HepG2 (cell line): ENCODE results near the gene B4GALT5. TPM values are rescaled to one million over a fixed set of nuclear protein-coding genes. Genes with fewer than 3 reads are reported as not detected.

Source experiments
- ATF7 ChIP-seq, 2 experiments: fragments of 450-650 bp in 1 of 2; sonication (generic) in 1 of 2; formaldehyde crosslinking in 1 of 2; IDR thresholded peaks; 2 replicates each; pipeline versions ENCODE4 v1.4.0 to v1.6.1; 2016 to 2020; ENCODE audit warnings: antibody characterized with exemption in 1 of 2, mild to moderate bottlenecking in 1 of 2, missing genetic modification reagents in 1 of 2
- GABPA ChIP-seq, 2 experiments: IDR thresholded peaks; 2 replicates each; pipeline ENCODE4 v1.6.1; 2011 to 2016; ENCODE audit warnings: low read depth in 2 of 2, low read length in 1 of 2, missing biosample characterization in 1 of 2, missing genetic modification characterization in 1 of 2
- MLLT10 ChIP-seq: sonication (generic); formaldehyde crosslinking; IDR thresholded peaks from 2 replicates; pipeline ENCODE4 v1.4.0; 2020; ENCODE audit warnings: missing genetic modification reagents
- RORA ChIP-seq: sonication (generic); formaldehyde crosslinking; IDR thresholded peaks from 2 replicates; pipeline ENCODE4 v1.5.0; 2020; ENCODE audit warnings: mild to moderate bottlenecking, missing genetic modification reagents, moderate library complexity
- TBX3 ChIP-seq: fragments of 450-650 bp; IDR thresholded peaks from 2 replicates; pipeline ENCODE4 v1.6.1; 2017; ENCODE audit warnings: antibody characterized with exemption, mild to moderate bottlenecking, inconsistent platforms, borderline replicate concordance
- U2AF2 ChIP-seq: fragments of 200-400 bp; formaldehyde crosslinking; IDR thresholded peaks from 2 replicates; pipeline ENCODE4 v1.6.1; 2017; ENCODE audit warnings: low read depth, mild to moderate bottlenecking, low read length
- ZKSCAN5 ChIP-seq: sonication (generic); formaldehyde crosslinking; IDR thresholded peaks from 2 replicates; pipeline ENCODE4 v1.5.1; 2020; ENCODE audit warnings: mild to moderate bottlenecking, missing genetic modification reagents
- ZMYM3 ChIP-seq: sonication (generic); formaldehyde crosslinking; IDR thresholded peaks from 2 replicates; pipeline ENCODE4 v1.5.1; 2020; ENCODE audit warnings: mild to moderate bottlenecking, missing genetic modification reagents
- ZNF547 ChIP-seq: sonication (generic); formaldehyde crosslinking; IDR thresholded peaks from 2 replicates; pipeline ENCODE4 v1.5.1; 2020; ENCODE audit warnings: mild to moderate bottlenecking, missing genetic modification reagents
- ZNF598 ChIP-seq: sonication (generic); formaldehyde crosslinking; IDR thresholded peaks from 2 replicates; pipeline ENCODE4 v1.5.1; 2020; ENCODE audit warnings: mild to moderate bottlenecking, missing genetic modification reagents, borderline replicate concordance
- polyA plus RNA-seq, 8 experiments: library from polyadenylated mRNA; depleted of rRNA in 3 of 8; stranded (reverse) in 7 of 8; unstranded in 1 of 8; fragments of >200 nt; fragmentation: Illumina TruSeq in 4 of 8; extraction: Trizol in 4 of 8; gene quantifications; 2 replicates each; pipeline versions ENCODE4 v1.2.1 to v1.2.3, GENCODE V29; 2011 to 2016; ENCODE audit warnings: low read depth in 4 of 8, missing spikeins in 1 of 8, mixed read lengths in 1 of 8; ENCODE audit not compliant: insufficient read depth in 1 of 8
- total RNA-seq, 5 experiments: library from RNA; depleted of rRNA; stranded (reverse); fragments of >200 nt; fragmentation: Illumina TruSeq; extraction: Trizol; gene quantifications; 2 replicates each; pipeline ENCODE4 v1.2.3, GENCODE V29; 2016; ENCODE audit warnings: low read depth in 1 of 5
- TF ChIP-seq, protein P1 (sequence below): sonication (generic); formaldehyde crosslinking; IDR thresholded peaks from 2 replicates; pipeline ENCODE4 v1.4.0; 2020; ENCODE audit warnings: missing genetic modification reagents, mild to moderate bottlenecking, borderline replicate concordance
- TF ChIP-seq, protein P2 (sequence below): sonication (generic); formaldehyde crosslinking; conservative IDR thresholded peaks from 2 replicates; pipeline ENCODE4 v1.8.0; 2022; ENCODE audit warnings: mild to moderate bottlenecking, moderate library complexity, missing genetic modification reagents
- TF ChIP-seq, protein P3 (sequence below): sonication (generic); formaldehyde crosslinking; IDR thresholded peaks from 2 replicates; pipeline ENCODE4 v1.4.0; 2020; ENCODE audit warnings: mild to moderate bottlenecking, missing genetic modification reagents
- TF ChIP-seq, protein P4 (sequence below): sonication (generic); formaldehyde crosslinking; IDR thresholded peaks from 2 replicates; pipeline ENCODE4 v1.9.0; 2021; ENCODE audit warnings: mild to moderate bottlenecking, missing genetic modification reagents
- TF ChIP-seq, protein P5 (sequence below): IDR thresholded peaks from 2 replicates; pipeline ENCODE4 v1.6.1; 2016; ENCODE audit warnings: missing biosample characterization, missing genetic modification reagents, low read depth

B4GALT5 gene
- total and polyA plus RNA-seq, 2 of the 13 experiments (the other 11 are each of a cell fraction or from before 2014, with no cell fraction given), result 27.3 to 30.9 TPM

DNA sequence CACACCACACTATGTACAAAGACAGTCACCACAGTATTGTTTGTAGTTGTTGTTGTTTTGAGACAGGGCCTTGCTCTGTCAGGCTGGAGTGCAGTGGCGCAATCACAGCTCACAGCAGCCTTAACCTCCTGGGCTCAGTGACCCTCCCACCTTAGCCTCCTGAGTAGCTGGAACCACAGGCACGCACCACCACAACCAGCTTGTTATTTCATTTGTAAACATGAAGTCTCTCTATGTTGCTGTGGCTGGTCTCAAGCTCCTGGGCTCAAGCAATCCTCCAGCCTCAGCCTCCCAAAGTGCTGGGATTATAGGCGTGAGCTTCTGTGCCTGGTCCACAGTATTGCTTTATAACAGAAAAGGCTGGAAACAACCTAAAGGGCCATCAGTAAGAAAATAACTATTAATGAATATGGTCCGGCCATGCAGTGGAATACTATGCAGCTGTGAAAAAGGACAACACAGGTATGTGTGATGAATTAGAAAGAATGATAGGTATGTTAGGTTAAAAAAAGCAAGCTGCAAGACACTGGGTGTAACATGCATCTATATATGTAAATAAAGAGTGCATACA, 115.8 kb downstream of the B4GALT5 start (continued):
- TF ChIP-seq, protein P1, sequence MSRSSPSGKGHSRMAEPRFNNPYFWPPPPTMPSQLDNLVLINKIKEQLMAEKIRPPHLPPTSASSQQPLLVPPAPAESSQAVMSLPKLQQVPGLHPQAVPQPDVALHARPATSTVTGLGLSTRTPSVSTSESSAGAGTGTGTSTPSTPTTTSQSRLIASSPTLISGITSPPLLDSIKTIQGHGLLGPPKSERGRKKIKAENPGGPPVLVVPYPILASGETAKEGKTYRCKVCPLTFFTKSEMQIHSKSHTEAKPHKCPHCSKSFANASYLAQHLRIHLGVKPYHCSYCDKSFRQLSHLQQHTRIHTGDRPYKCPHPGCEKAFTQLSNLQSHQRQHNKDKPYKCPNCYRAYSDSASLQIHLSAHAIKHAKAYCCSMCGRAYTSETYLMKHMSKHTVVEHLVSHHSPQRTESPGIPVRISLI, result no peak
- TF ChIP-seq, protein P2, sequence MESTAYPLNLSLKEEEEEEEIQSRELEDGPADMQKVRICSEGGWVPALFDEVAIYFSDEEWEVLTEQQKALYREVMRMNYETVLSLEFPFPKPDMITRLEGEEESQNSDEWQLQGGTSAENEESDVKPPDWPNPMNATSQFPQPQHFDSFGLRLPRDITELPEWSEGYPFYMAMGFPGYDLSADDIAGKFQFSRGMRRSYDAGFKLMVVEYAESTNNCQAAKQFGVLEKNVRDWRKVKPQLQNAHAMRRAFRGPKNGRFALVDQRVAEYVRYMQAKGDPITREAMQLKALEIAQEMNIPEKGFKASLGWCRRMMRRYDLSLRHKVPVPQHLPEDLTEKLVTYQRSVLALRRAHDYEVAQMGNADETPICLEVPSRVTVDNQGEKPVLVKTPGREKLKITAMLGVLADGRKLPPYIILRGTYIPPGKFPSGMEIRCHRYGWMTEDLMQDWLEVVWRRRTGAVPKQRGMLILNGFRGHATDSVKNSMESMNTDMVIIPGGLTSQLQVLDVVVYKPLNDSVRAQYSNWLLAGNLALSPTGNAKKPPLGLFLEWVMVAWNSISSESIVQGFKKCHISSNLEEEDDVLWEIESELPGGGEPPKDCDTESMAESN (CRISPR knock-in tag), result no peak
- TF ChIP-seq ATF7 (IDR thresholded peaks at IDR 0.05), result no peak
- TF ChIP-seq ATF7 (CRISPR knock-in tag; IDR thresholded peaks at IDR 0.05), result no peak
- TF ChIP-seq, protein P3, sequence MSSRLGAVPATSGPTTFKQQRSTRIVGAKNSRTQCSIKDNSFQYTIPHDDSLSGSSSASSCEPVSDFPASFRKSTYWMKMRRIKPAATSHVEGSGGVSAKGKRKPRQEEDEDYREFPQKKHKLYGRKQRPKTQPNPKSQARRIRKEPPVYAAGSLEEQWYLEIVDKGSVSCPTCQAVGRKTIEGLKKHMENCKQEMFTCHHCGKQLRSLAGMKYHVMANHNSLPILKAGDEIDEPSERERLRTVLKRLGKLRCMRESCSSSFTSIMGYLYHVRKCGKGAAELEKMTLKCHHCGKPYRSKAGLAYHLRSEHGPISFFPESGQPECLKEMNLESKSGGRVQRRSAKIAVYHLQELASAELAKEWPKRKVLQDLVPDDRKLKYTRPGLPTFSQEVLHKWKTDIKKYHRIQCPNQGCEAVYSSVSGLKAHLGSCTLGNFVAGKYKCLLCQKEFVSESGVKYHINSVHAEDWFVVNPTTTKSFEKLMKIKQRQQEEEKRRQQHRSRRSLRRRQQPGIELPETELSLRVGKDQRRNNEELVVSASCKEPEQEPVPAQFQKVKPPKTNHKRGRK (CRISPR knock-in tag), result no peak
- no peak for TF ChIP-seq ZKSCAN5 (CRISPR knock-in tag)
- no peak for TF ChIP-seq U2AF2
- no peak for TF ChIP-seq ZNF598 (CRISPR knock-in tag)
- peak; percentile 96 for TF ChIP-seq ZMYM3 (CRISPR knock-in tag)
- TF ChIP-seq MLLT10 (CRISPR knock-in tag), result no peak
- no peak for TF ChIP-seq TBX3
- TF ChIP-seq, protein P4, sequence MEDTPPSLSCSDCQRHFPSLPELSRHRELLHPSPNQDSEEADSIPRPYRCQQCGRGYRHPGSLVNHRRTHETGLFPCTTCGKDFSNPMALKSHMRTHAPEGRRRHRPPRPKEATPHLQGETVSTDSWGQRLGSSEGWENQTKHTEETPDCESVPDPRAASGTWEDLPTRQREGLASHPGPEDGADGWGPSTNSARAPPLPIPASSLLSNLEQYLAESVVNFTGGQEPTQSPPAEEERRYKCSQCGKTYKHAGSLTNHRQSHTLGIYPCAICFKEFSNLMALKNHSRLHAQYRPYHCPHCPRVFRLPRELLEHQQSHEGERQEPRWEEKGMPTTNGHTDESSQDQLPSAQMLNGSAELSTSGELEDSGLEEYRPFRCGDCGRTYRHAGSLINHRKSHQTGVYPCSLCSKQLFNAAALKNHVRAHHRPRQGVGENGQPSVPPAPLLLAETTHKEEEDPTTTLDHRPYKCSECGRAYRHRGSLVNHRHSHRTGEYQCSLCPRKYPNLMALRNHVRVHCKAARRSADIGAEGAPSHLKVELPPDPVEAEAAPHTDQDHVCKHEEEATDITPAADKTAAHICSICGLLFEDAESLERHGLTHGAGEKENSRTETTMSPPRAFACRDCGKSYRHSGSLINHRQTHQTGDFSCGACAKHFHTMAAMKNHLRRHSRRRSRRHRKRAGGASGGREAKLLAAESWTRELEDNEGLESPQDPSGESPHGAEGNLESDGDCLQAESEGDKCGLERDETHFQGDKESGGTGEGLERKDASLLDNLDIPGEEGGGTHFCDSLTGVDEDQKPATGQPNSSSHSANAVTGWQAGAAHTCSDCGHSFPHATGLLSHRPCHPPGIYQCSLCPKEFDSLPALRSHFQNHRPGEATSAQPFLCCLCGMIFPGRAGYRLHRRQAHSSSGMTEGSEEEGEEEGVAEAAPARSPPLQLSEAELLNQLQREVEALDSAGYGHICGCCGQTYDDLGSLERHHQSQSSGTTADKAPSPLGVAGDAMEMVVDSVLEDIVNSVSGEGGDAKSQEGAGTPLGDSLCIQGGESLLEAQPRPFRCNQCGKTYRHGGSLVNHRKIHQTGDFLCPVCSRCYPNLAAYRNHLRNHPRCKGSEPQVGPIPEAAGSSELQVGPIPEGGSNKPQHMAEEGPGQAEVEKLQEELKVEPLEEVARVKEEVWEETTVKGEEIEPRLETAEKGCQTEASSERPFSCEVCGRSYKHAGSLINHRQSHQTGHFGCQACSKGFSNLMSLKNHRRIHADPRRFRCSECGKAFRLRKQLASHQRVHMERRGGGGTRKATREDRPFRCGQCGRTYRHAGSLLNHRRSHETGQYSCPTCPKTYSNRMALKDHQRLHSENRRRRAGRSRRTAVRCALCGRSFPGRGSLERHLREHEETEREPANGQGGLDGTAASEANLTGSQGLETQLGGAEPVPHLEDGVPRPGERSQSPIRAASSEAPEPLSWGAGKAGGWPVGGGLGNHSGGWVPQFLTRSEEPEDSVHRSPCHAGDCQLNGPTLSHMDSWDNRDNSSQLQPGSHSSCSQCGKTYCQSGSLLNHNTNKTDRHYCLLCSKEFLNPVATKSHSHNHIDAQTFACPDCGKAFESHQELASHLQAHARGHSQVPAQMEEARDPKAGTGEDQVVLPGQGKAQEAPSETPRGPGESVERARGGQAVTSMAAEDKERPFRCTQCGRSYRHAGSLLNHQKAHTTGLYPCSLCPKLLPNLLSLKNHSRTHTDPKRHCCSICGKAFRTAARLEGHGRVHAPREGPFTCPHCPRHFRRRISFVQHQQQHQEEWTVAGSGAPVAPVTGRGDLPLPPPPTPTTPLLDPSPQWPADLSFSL (CRISPR knock-in tag), result peak; percentile 95
- TF ChIP-seq, protein P5, sequence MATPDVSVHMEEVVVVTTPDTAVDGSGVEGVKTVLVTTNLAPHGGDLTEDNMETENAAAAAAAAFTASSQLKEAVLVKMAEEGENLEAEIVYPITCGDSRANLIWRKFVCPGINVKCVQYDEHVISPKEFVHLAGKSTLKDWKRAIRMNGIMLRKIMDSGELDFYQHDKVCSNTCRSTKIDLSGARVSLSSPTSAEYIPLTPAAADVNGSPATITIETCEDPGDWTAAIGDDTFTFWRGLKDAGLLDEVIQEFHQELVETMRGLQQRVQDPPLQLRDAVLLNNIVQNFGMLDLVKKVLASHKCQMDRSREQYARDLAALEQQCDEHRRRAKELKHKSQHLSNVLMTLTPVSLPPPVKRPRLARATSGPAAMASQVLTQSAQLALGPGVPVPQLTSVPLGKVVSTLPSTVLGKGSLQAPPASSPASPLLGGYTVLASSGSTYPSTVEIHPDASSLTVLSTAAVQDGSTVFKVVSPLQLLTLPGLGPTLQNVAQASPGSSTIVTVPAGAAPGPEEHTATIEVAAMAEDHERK (CRISPR knock-in tag), result no peak
- TF ChIP-seq ZNF547, result no peak
- 0 out of 2 replicates have a peak, but pooled peaks have one; percentile 55 for TF ChIP-seq RORA (CRISPR knock-in tag)
- TF ChIP-seq GABPA (IDR thresholded peaks at IDR 0.05; ENCODE audit: low read depth, low read length), result no peak
- no peak for TF ChIP-seq GABPA (CRISPR knock-in tag; IDR thresholded peaks at IDR 0.05; ENCODE audit: low read depth)
